Measurements from ENCODE around the gene SLC12A1. TPM values are rescaled to one million over a fixed set of nuclear protein-coding genes. Genes with fewer than 3 reads are reported as not detected.

Gene SLC12A1
- total RNA-seq, 1 donor from 2014 or later: not detected

- DNase-seq (ENCODE audit: low spot score): no peak
- Mint-ChIP-seq H3K36me3 (ENCODE audit: low read depth) (no peaks in the 10 kb centered on the region), H3K27ac (no peak within 1 kb of the TSS), H3K27me3 (ENCODE audit: insufficient read depth) (peaks cover 19% of the 10 kb centered on the region), H3K4me1 (ENCODE audit: low read depth) (peaks cover 8% of the 10 kb centered on the region), H3K4me3 (no peak within 1 kb of the TSS), H3K9me3 (no peaks in the 10 kb centered on the region)
- intact Hi-C loops (cut with micrococcal nuclease): loop anchor here (1.0 kb wide), 1 partner anchor 13 kb away; the partner anchor contains the start of gene MYEF2
Measured at GRCh38 chr15:48191574-48192225, 14.4 kb upstream of the SLC12A1 start, which contains the start of gene CTXN2. TSS of gene CTXN2 (plus strand) at chr15:48191665. CDS start at chr15:48201301, 9,636 bp downstream.

- no peaks in the 10 kb centered on the region for H3K4me1 Mint-ChIP-seq (ENCODE audit: low read depth)
- DNase-seq (ENCODE audit: low spot score): no peak
- intact Hi-C loops (cut with micrococcal nuclease): no loop called here
- H3K36me3 Mint-ChIP-seq (ENCODE audit: low read depth): no peaks in the 10 kb centered on the region
- H3K9me3 Mint-ChIP-seq: no peaks in the 10 kb centered on the region
- H3K4me3 Mint-ChIP-seq: no peak overlapping the region
- no peak overlapping the region for H3K27ac Mint-ChIP-seq
- H3K27me3 Mint-ChIP-seq (ENCODE audit: insufficient read depth): peaks cover 5% of the 10 kb centered on the region
Measured at GRCh38 chr15:48202068-48202467, 4.0 kb upstream of the SLC12A1 start.

GRCh38 chr15:48221261-48221660 is 15.2 kb downstream of the SLC12A1 start:
- no peak overlapping the region for H3K4me3 Mint-ChIP-seq
- no peaks in the 10 kb centered on the region for H3K4me1 Mint-ChIP-seq (ENCODE audit: low read depth)
- H3K36me3 Mint-ChIP-seq (ENCODE audit: low read depth): no peaks in the 10 kb centered on the region
- peaks cover 10% of the 10 kb centered on the region for H3K27me3 Mint-ChIP-seq (ENCODE audit: insufficient read depth)
- H3K27ac Mint-ChIP-seq: no peak overlapping the region
- intact Hi-C loops (cut with micrococcal nuclease): no loop called here
- no peak for DNase-seq (ENCODE audit: low spot score)
- H3K9me3 Mint-ChIP-seq: no peaks in the 10 kb centered on the region

GRCh38 chr15:48221885-48222284 is 15.8 kb downstream of the SLC12A1 start:
- H3K36me3 Mint-ChIP-seq (ENCODE audit: low read depth): no peaks in the 10 kb centered on the region
- no peak overlapping the region for H3K27ac Mint-ChIP-seq
- no peaks in the 10 kb centered on the region for H3K9me3 Mint-ChIP-seq
- no peak overlapping the region for H3K4me3 Mint-ChIP-seq
- peaks cover 10% of the 10 kb centered on the region for H3K27me3 Mint-ChIP-seq (ENCODE audit: insufficient read depth)
- intact Hi-C loops (cut with micrococcal nuclease): no loop called here
- DNase-seq (ENCODE audit: low spot score): no peak
- no peaks in the 10 kb centered on the region for H3K4me1 Mint-ChIP-seq (ENCODE audit: low read depth)

- intact Hi-C loops (cut with micrococcal nuclease): no loop called here
- Mint-ChIP-seq H3K9me3 (no peaks in the 10 kb centered on the region), H3K27ac (no peak overlapping the region), H3K4me1 (ENCODE audit: low read depth) (no peaks in the 10 kb centered on the region), H3K36me3 (ENCODE audit: low read depth) (no peaks in the 10 kb centered on the region), H3K27me3 (ENCODE audit: insufficient read depth) (peaks cover 10% of the 10 kb centered on the region), H3K4me3 (no peak overlapping the region)
- no peak for DNase-seq (ENCODE audit: low spot score)
Measured at GRCh38 chr15:48222627-48223026, 16.5 kb downstream of the SLC12A1 start.

GRCh38 chr15:48225771-48226170 is 19.7 kb downstream of the SLC12A1 start:
- Mint-ChIP-seq H3K36me3 (ENCODE audit: low read depth) (no peaks in the 10 kb centered on the region), H3K9me3 (no peaks in the 10 kb centered on the region), H3K4me3 (no peak overlapping the region), H3K4me1 (ENCODE audit: low read depth) (no peaks in the 10 kb centered on the region), H3K27me3 (ENCODE audit: insufficient read depth) (peaks cover 13% of the 10 kb centered on the region), H3K27ac (no peak overlapping the region)
- no peak for DNase-seq (ENCODE audit: low spot score)
- intact Hi-C loops (cut with micrococcal nuclease): no loop called here

- no peak overlapping the region for H3K4me3 Mint-ChIP-seq
- H3K9me3 Mint-ChIP-seq: no peaks in the 10 kb centered on the region
- H3K36me3 Mint-ChIP-seq (ENCODE audit: low read depth): no peaks in the 10 kb centered on the region
- no peak for DNase-seq (ENCODE audit: low spot score)
- no peaks in the 10 kb centered on the region for H3K4me1 Mint-ChIP-seq (ENCODE audit: low read depth)
- no peak overlapping the region for H3K27ac Mint-ChIP-seq
- intact Hi-C loops (cut with micrococcal nuclease): no loop called here
- H3K27me3 Mint-ChIP-seq (ENCODE audit: insufficient read depth): peaks cover 10% of the 10 kb centered on the region
Measured at GRCh38 chr15:48230498-48230897, 24.4 kb downstream of the SLC12A1 start.

GRCh38 chr15:48233246-48233645 is 27.1 kb downstream of the SLC12A1 start:
- Mint-ChIP-seq H3K36me3 (ENCODE audit: low read depth) (no peaks in the 10 kb centered on the region), H3K4me3 (no peak overlapping the region), H3K4me1 (ENCODE audit: low read depth) (no peaks in the 10 kb centered on the region), H3K9me3 (no peaks in the 10 kb centered on the region), H3K27me3 (ENCODE audit: insufficient read depth) (peaks cover 10% of the 10 kb centered on the region), H3K27ac (no peak overlapping the region)
- DNase-seq (ENCODE audit: low spot score): no peak
- intact Hi-C loops (cut with micrococcal nuclease): no loop called here

- no peaks in the 10 kb centered on the region for H3K27me3 Mint-ChIP-seq (ENCODE audit: insufficient read depth)
- DNase-seq (ENCODE audit: low spot score): no peak
- no peaks in the 10 kb centered on the region for H3K9me3 Mint-ChIP-seq
- H3K4me1 Mint-ChIP-seq (ENCODE audit: low read depth): no peaks in the 10 kb centered on the region
- H3K36me3 Mint-ChIP-seq (ENCODE audit: low read depth): no peaks in the 10 kb centered on the region
- no peak overlapping the region for H3K4me3 Mint-ChIP-seq
- H3K27ac Mint-ChIP-seq: no peak overlapping the region
- intact Hi-C loops (cut with micrococcal nuclease): no loop called here
Measured at GRCh38 chr15:48239334-48239733, 33.2 kb downstream of the SLC12A1 start.

- no peaks in the 10 kb centered on the region for H3K9me3 Mint-ChIP-seq
- intact Hi-C loops (cut with micrococcal nuclease): no loop called here
- H3K4me1 Mint-ChIP-seq (ENCODE audit: low read depth): no peaks in the 10 kb centered on the region
- no peak overlapping the region for H3K4me3 Mint-ChIP-seq
- no peaks in the 10 kb centered on the region for H3K36me3 Mint-ChIP-seq (ENCODE audit: low read depth)
- no peak for DNase-seq (ENCODE audit: low spot score)
- no peaks in the 10 kb centered on the region for H3K27me3 Mint-ChIP-seq (ENCODE audit: insufficient read depth)
- no peak overlapping the region for H3K27ac Mint-ChIP-seq
Measured at GRCh38 chr15:48242015-48242414, 35.9 kb downstream of the SLC12A1 start.

- no peak for DNase-seq (ENCODE audit: low spot score)
- Mint-ChIP-seq H3K27me3 (ENCODE audit: insufficient read depth) (no peaks in the 10 kb centered on the region), H3K27ac (no peak overlapping the region), H3K4me1 (ENCODE audit: low read depth) (no peaks in the 10 kb centered on the region), H3K9me3 (no peaks in the 10 kb centered on the region), H3K36me3 (ENCODE audit: low read depth) (no peaks in the 10 kb centered on the region), H3K4me3 (no peak overlapping the region)
- intact Hi-C loops (cut with micrococcal nuclease): no loop called here
Measured at GRCh38 chr15:48242535-48242934, 36.4 kb downstream of the SLC12A1 start.

- no peaks in the 10 kb centered on the region for H3K27me3 Mint-ChIP-seq (ENCODE audit: insufficient read depth)
- DNase-seq (ENCODE audit: low spot score): no peak
- no peaks in the 10 kb centered on the region for H3K4me1 Mint-ChIP-seq (ENCODE audit: low read depth)
- H3K36me3 Mint-ChIP-seq (ENCODE audit: low read depth): no peaks in the 10 kb centered on the region
- no peak overlapping the region for H3K4me3 Mint-ChIP-seq
- H3K9me3 Mint-ChIP-seq: no peaks in the 10 kb centered on the region
- no peak overlapping the region for H3K27ac Mint-ChIP-seq
- intact Hi-C loops (cut with micrococcal nuclease): no loop called here
Measured at GRCh38 chr15:48244921-48245320, 38.8 kb downstream of the SLC12A1 start.

GRCh38 chr15:48248414-48248813 is 42.3 kb downstream of the SLC12A1 start:
- no peak for DNase-seq (ENCODE audit: low spot score)
- Mint-ChIP-seq H3K4me1 (ENCODE audit: low read depth) (no peaks in the 10 kb centered on the region), H3K9me3 (no peaks in the 10 kb centered on the region), H3K36me3 (ENCODE audit: low read depth) (no peaks in the 10 kb centered on the region), H3K4me3 (no peak overlapping the region), H3K27me3 (ENCODE audit: insufficient read depth) (peaks cover 2% of the 10 kb centered on the region), H3K27ac (no peak overlapping the region)
- intact Hi-C loops (cut with micrococcal nuclease): no loop called here

GRCh38 chr15:48250640-48251076 is 44.6 kb downstream of the SLC12A1 start:
- Mint-ChIP-seq H3K4me3 (no peak overlapping the region), H3K27me3 (ENCODE audit: insufficient read depth) (peaks cover 2% of the 10 kb centered on the region), H3K9me3 (no peaks in the 10 kb centered on the region), H3K4me1 (ENCODE audit: low read depth) (no peaks in the 10 kb centered on the region), H3K27ac (no peak overlapping the region), H3K36me3 (ENCODE audit: low read depth) (no peaks in the 10 kb centered on the region)
- DNase-seq (ENCODE audit: low spot score): no peak
- intact Hi-C loops (cut with micrococcal nuclease): no loop called here
